DND-41 (cell line): Measurements from ENCODE around the gene NOL4L.

Experiments
- CTCF ChIP-seq: IDR thresholded peaks from 2 replicates; pipeline ENCODE4 v1.5.1; 2012; ENCODE audit warnings: borderline replicate concordance, low read length, moderate library complexity, mild to moderate bottlenecking; ENCODE audit not compliant: poor library complexity, severe bottlenecking; ENCODE audit errors: extremely low read depth
- EZH2 ChIP-seq: IDR thresholded peaks from 3 replicates; pipeline ENCODE4 v1.6.1; 2012; ENCODE audit warnings: borderline replicate concordance, low read depth, mild to moderate bottlenecking, moderate library complexity, low read length, inconsistent platforms; ENCODE audit not compliant: severe bottlenecking

- no peak for TF ChIP-seq CTCF
- no peak for TF ChIP-seq EZH2
Measured at GRCh38 chr20:32442630-32443373, 142.3 kb downstream of the NOL4L start.
